Duodenal mucosa (tissue), 2 donors: Measurements from ENCODE around the gene CHSY1.

Source experiments
- H3K27ac ChIP-seq: one replicate; pipeline ENCODE4 v1.7.0; 2013; ENCODE audit warnings: low read depth, low read length
- H3K27me3 ChIP-seq, 2 donors: one replicate each; pipeline ENCODE4 v1.7.0; 2013; ENCODE audit warnings: low read length in 2 of 2, control low read depth in 1 of 2; ENCODE audit not compliant: insufficient read depth in 2 of 2, control insufficient read depth in 1 of 2
- H3K36me3 ChIP-seq, 2 donors: one replicate each; pipeline ENCODE4 v1.7.0; 2013; ENCODE audit warnings: low read length in 2 of 2, control low read depth in 1 of 2; ENCODE audit not compliant: insufficient read depth in 2 of 2, control insufficient read depth in 1 of 2
- H3K4me1 ChIP-seq, 2 donors: one replicate each; pipeline ENCODE4 v1.7.0; 2013; ENCODE audit warnings: low read length in 2 of 2, control low read depth in 1 of 2; ENCODE audit not compliant: insufficient read depth in 2 of 2, control insufficient read depth in 1 of 2
- H3K4me3 ChIP-seq, 2 donors: one replicate each; pipeline ENCODE4 v1.7.0; 2013; ENCODE audit warnings: low read length in 2 of 2, low read depth in 1 of 2
- H3K9ac ChIP-seq, 2 donors: one replicate each; pipeline ENCODE4 v1.7.0; 2013; ENCODE audit warnings: low read length in 2 of 2, low read depth in 1 of 2
- H3K9me3 ChIP-seq, 2 donors: one replicate each; pipeline ENCODE4 v1.7.0; 2013; ENCODE audit warnings: low read length in 2 of 2, control low read depth in 1 of 2; ENCODE audit not compliant: control insufficient read depth in 1 of 2

Gene CHSY1

GRCh38 chr15:101148166-101148880 is 103.5 kb downstream of the CHSY1 start:
- Histone ChIP-seq H3K27ac (no peak overlapping the region), H3K4me3 (no peak overlapping the region), H3K9ac (no peak overlapping the region), H3K4me1 (peaks cover 0 to 16% of the 10 kb centered on the region in 2 donors), H3K9me3 (no peaks in the 10 kb centered on the region), H3K27me3 (no peaks in the 10 kb centered on the region), H3K36me3 (no peaks in the 10 kb centered on the region)

GRCh38 chr15:101147181-101147580 is 104.7 kb downstream of the CHSY1 start:
- Histone ChIP-seq H3K9me3 (no peaks in the 10 kb centered on the region), H3K4me1 (peaks cover 0 to 16% of the 10 kb centered on the region in 2 donors), H3K36me3 (no peaks in the 10 kb centered on the region), H3K4me3 (no peak overlapping the region), H3K27ac (no peak overlapping the region), H3K27me3 (no peaks in the 10 kb centered on the region), H3K9ac (no peak overlapping the region)

- Histone ChIP-seq H3K9me3 (no peaks in the 10 kb centered on the region), H3K36me3 (no peaks in the 10 kb centered on the region), H3K4me1 (peaks cover 0 to 16% of the 10 kb centered on the region in 2 donors), H3K9ac (no peak overlapping the region), H3K4me3 (no peak overlapping the region), H3K27ac (no peak overlapping the region), H3K27me3 (no peaks in the 10 kb centered on the region)
Measured at GRCh38 chr15:101146118-101146702, 105.6 kb downstream of the CHSY1 start.

GRCh38 chr15:101145362-101145761 is 106.5 kb downstream of the CHSY1 start:
- Histone ChIP-seq H3K4me1 (peaks cover 0 to 18% of the 10 kb centered on the region in 2 donors), H3K9me3 (no peaks in the 10 kb centered on the region), H3K27ac (no peak overlapping the region), H3K36me3 (no peaks in the 10 kb centered on the region), H3K9ac (no peak overlapping the region), H3K4me3 (no peak overlapping the region), H3K27me3 (no peaks in the 10 kb centered on the region)

GRCh38 chr15:101143321-101143720 is 108.5 kb downstream of the CHSY1 start:
- Histone ChIP-seq H3K4me1 (peaks cover 0 to 9% of the 10 kb centered on the region in 2 donors), H3K9me3 (no peaks in the 10 kb centered on the region), H3K27me3 (no peaks in the 10 kb centered on the region), H3K9ac (no peak overlapping the region), H3K36me3 (no peaks in the 10 kb centered on the region), H3K27ac (no peak overlapping the region), H3K4me3 (no peak overlapping the region)

- Histone ChIP-seq H3K4me3 (no peak overlapping the region), H3K36me3 (no peaks in the 10 kb centered on the region), H3K9me3 (no peaks in the 10 kb centered on the region), H3K9ac (no peak overlapping the region), H3K27ac (no peak overlapping the region), H3K27me3 (no peaks in the 10 kb centered on the region), H3K4me1 (peaks cover 0 to 8% of the 10 kb centered on the region in 2 donors)
Measured at GRCh38 chr15:101142711-101143110, 109.1 kb downstream of the CHSY1 start.

GRCh38 chr15:101141926-101142527 is 109.8 kb downstream of the CHSY1 start:
- H3K27ac ChIP-seq, result no peak overlapping the region
- no peak overlapping the region for H3K9ac ChIP-seq
- H3K36me3 ChIP-seq, result no peaks in the 10 kb centered on the region
- H3K9me3 ChIP-seq, result no peaks in the 10 kb centered on the region
- no peak overlapping the region for H3K4me3 ChIP-seq
- no peaks in the 10 kb centered on the region for H3K27me3 ChIP-seq
- peaks cover 6 to 13% of the 10 kb centered on the region in 2 donors for H3K4me1 ChIP-seq

- no peak overlapping the region for H3K4me3 ChIP-seq
- no peaks in the 10 kb centered on the region for H3K27me3 ChIP-seq
- H3K36me3 ChIP-seq, result no peaks in the 10 kb centered on the region
- no peak overlapping the region for H3K9ac ChIP-seq
- no peak overlapping the region for H3K27ac ChIP-seq
- peaks cover 14% of the 10 kb centered on the region in 2 donors for H3K4me1 ChIP-seq
- H3K9me3 ChIP-seq, result no peaks in the 10 kb centered on the region
Measured at GRCh38 chr15:101140697-101141065, 111.2 kb downstream of the CHSY1 start.

GRCh38 chr15:101139986-101140696 is 111.7 kb downstream of the CHSY1 start:
- H3K4me3 ChIP-seq, result no peak overlapping the region
- H3K27ac ChIP-seq, result no peak overlapping the region
- no peaks in the 10 kb centered on the region for H3K27me3 ChIP-seq
- peaks cover 14% of the 10 kb centered on the region in 2 donors for H3K4me1 ChIP-seq
- H3K9ac ChIP-seq, result no peak overlapping the region
- no peaks in the 10 kb centered on the region for H3K9me3 ChIP-seq
- no peaks in the 10 kb centered on the region for H3K36me3 ChIP-seq
